Measurements from ENCODE around the gene SLC39A9. TPM values are rescaled to one million over a fixed set of nuclear protein-coding genes. Genes with fewer than 3 reads are reported as not detected.

Gene SLC39A9
- 89.0 TPM for total RNA-seq

DNA sequence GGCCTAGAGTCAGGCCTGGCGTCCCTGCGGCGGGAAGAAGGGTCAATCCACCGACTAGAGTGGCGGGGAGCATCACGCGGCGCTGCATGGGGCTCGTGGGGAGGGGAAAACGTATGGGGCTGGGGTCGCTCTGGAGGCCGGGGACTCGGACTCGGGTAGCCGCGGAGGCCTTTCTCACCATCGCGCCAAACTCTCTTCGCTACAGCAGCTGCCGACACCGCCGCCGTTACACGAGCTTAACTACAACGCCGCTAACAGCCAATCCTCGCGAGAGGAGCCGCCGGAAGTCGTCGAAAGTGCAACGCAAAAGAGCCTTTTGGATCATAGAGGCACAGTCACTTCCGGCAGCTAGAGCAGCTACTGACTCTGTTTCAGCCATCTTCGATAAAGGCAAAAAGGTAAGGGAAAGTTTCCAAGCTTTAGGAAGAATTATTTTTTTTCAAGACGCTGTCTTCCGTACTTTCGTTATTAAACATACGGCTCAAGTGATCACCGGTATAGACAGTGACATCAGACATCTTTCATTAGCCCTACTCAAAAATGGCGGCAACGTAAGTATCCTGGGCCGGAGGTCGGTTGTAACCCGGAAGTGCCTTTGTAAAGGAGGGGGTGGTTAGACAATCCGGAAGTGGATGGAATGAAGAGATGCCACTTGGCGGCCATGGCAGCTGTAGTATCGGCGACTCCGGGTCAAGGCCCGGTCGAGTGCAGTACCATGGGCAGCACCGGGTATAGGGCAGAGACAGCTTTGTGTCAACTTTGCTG, at the start of gene SLC39A9, which contains the start of gene ERH:
TSS of gene SLC39A9 (plus strand) at position 640 of the 765 bp plus-strand sequence. CDS start 678 bp downstream, outside the sequence.
TSS of gene ERH (minus strand) at position 247 of the 765 bp plus-strand sequence. CDS start at position 181, 66 bp downstream.

DNA sequence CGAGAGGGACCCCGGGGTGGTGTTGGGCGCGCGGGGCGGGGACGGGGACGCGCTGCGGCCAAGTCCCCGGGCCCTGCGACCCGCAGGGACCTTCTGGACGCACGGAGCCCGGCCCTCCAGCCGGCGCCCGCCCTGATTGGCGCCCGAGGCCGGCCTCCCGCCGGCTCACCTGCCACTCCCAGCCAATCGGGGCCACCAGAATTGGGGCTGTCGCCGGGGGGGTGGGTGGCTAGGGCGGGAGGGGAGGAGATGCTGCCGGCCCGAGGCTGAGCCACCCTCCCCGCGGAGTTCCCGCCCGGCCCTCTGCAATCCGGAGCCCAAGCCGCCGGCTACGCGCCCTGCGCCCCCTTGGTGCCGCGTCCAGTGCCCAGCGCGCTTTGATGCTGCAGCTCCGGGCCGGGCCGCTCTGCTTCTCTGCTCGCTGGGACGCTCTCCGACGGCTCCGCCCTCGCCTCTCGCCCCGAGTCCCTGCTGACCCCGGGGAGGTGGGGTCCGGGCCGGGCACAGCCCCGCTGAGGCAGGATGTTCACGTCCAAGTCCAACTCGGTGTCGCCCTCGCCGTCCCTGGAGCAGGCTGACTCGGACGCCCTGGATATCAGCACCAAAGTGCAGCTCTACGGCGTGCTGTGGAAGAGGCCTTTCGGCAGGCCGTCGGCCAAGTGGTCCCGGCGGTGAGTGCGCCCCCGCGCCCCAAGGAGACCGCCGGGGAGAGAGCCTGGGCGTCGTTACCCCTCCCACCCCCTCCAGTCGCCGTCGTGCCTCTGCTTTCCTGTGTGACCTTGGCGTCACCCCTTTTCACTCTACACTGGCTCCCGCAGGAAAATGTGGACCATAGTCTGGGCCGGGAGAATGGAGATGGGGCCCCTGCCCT, 86.2 kb downstream of the SLC39A9 start, which contains the start of gene PLEKHD1:
TSS of gene PLEKHD1 (plus strand) at position 285 of the 871 bp plus-strand sequence. CDS start at position 523, 238 bp downstream.

Other genes with a start within 250 kb of the SLC39A9 start
- gene DCAF5, start 245.6 kb upstream of the SLC39A9 start, total RNA-seq, result 40.4 TPM
- gene EXD2, start 207.2 kb upstream of the SLC39A9 start, total RNA-seq, result 34.1 TPM
- 20.3 TPM for gene GALNT16, start 138.5 kb upstream of the SLC39A9 start, total RNA-seq
- 89.6 TPM for gene ERH, start 393 bp upstream of the SLC39A9 start, total RNA-seq
- 2.0 TPM for gene PLEKHD1, start 86.0 kb downstream of the SLC39A9 start, total RNA-seq
- 3.7 TPM for gene CCDC177, start 176.2 kb downstream of the SLC39A9 start, total RNA-seq
- 25.2 TPM for gene SUSD6, start 212.9 kb downstream of the SLC39A9 start, total RNA-seq

All from camera-type eye (tissue), 1 donor.